Activated CD4-positive, CD25-positive, alpha-beta regulatory T cell treated with anti-CD3 and anti-CD28 coated beads, Interleukin-2, amount 50 U/mL, for 24 hours (primary cell): ENCODE measurements around the gene ETDC.

Experiments
- ATAC-seq, 2 donors: fragments of 150-1000 bp; cut with Tn5 transposase; one replicate each; pipeline ENCODE4 v1.10.0; 2021; ENCODE audit warnings: mild to moderate bottlenecking in 1 of 2, moderate library complexity in 1 of 2

Gene ETDC

DNA sequence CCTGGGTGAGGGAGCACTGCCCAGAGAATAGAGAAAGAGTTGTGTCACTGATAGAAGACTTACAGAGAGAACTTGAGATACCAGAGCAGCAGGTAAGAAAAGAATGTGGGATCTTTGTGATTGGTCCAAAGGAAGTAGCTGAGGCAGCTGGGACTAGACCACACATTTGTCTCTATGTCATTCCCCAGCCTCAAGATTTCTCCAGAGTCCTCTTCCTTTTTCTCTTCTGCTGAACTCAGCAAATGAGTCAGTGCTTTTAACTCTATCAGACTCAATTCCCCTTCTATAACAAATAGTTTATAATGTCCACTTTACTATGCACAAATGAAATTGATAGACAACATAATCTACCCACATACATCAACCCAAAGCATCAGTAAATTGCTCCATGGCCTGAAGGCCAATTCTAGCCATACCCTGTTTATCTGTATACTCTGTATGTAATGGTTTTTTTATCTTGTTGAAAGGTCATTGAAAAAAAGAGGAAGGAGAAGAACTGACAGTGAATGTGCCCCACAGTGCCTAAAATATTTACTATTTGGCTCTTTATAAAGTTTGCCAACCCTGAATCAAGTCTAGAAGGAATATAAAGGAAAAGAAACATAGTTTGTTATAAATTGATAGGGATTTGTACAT lies 38.2 kb downstream of the ETDC start:
- no peak for ATAC-seq

GRCh38 chrX:135354288-135354687 lies 45.0 kb downstream of the ETDC start:
- ATAC-seq = no peak
